OCI-LY1 (cell line): ENCODE data around the gene OR2L3.

Experiments
- H2AFZ ChIP-seq: fragments of 200-600 bp; sonication (generic), shearing (Covaris generic); 2 replicates; pipeline ENCODE4 v1.6.0; 2014; ENCODE audit warnings: antibody characterized with exemption, mild to moderate bottlenecking, low read length
- H3F3A ChIP-seq: fragments of 200-600 bp; sonication (generic), shearing (Covaris generic); 2 replicates; pipeline ENCODE4 v1.6.0; 2014; ENCODE audit warnings: mild to moderate bottlenecking, antibody characterized with exemption, low read length, moderate library complexity; ENCODE audit not compliant: insufficient read depth
- H3K27ac ChIP-seq: fragments of 200-600 bp; sonication (generic); 2 replicates; pipeline ENCODE4 v1.5.1; 2014; ENCODE audit warnings: low read length, mixed run types, mild to moderate bottlenecking, low read depth; ENCODE audit not compliant: poor library complexity, severe bottlenecking
- H3K27me3 ChIP-seq: fragments of 200-600 bp; sonication (generic); 2 replicates; pipeline ENCODE4 v1.6.0; 2014; ENCODE audit warnings: antibody characterized with exemption, mild to moderate bottlenecking, low read length, moderate library complexity; ENCODE audit not compliant: insufficient read depth
- H3K36me3 ChIP-seq: fragments of 200-600 bp; sonication (generic); 2 replicates; pipeline ENCODE4 v1.6.1; 2014; ENCODE audit warnings: mild to moderate bottlenecking, antibody characterized with exemption, low read length, moderate library complexity, mixed read lengths; ENCODE audit not compliant: insufficient read depth
- H3K4me1 ChIP-seq: fragments of 200-600 bp; sonication (generic); 2 replicates; pipeline ENCODE4 v1.5.1; 2014; ENCODE audit warnings: mild to moderate bottlenecking, low read length, moderate library complexity; ENCODE audit not compliant: insufficient read depth, severe bottlenecking
- H3K4me2 ChIP-seq: fragments of 200-600 bp; sonication (generic), shearing (Covaris generic); 2 replicates; pipeline ENCODE4 v1.6.1; 2014; ENCODE audit warnings: low read length
- H3K4me3 ChIP-seq: fragments of 200-600 bp; sonication (generic); 2 replicates; pipeline ENCODE4 v1.5.1; 2014; ENCODE audit warnings: low read length, low read depth, mild to moderate bottlenecking, mixed read lengths; ENCODE audit not compliant: poor library complexity, severe bottlenecking
- H3K79me2 ChIP-seq: fragments of 200-600 bp; shearing (Covaris generic); 2 replicates; pipeline ENCODE4 v1.6.1; 2016; ENCODE audit warnings: mixed run types, low read length, mixed read lengths; ENCODE audit not compliant: insufficient read depth
- H3K9ac ChIP-seq: fragments of 200-600 bp; sonication (generic), shearing (Covaris generic); 2 replicates; pipeline ENCODE4 v1.6.1; 2014; ENCODE audit warnings: mild to moderate bottlenecking, low read length, mixed read lengths
- H3K9me2 ChIP-seq: fragments of 200-600 bp; sonication (generic), shearing (Covaris generic); 2 replicates; pipeline ENCODE4 v1.6.1; 2014; ENCODE audit warnings: low read depth, mild to moderate bottlenecking, low read length, mixed read lengths
- H3K9me3 ChIP-seq: fragments of 200-600 bp; shearing (Covaris generic); 2 replicates; pipeline ENCODE4 v1.6.1; 2014; ENCODE audit warnings: low read length, mixed read lengths
- H4K20me1 ChIP-seq: fragments of 200-600 bp; sonication (generic), shearing (Covaris generic); 2 replicates; pipeline ENCODE4 v1.6.0; 2016; ENCODE audit warnings: mild to moderate bottlenecking, low read length; ENCODE audit not compliant: insufficient read depth
- CTCF ChIP-seq: fragments of 200-600 bp; sonication (generic), shearing (Covaris generic); IDR thresholded peaks from 2 replicates; pipeline ENCODE4 v1.5.1; 2017; ENCODE audit warnings: mild to moderate bottlenecking, antibody characterized with exemption, low read length, moderate library complexity, mixed read lengths
- EZH2 ChIP-seq: fragments of 200-600 bp; sonication (generic), shearing (Covaris generic); IDR thresholded peaks from 2 replicates; pipeline ENCODE4 v1.8.0; 2017; ENCODE audit warnings: borderline replicate concordance, mixed run types, mild to moderate bottlenecking, antibody characterized with exemption, low read length, moderate library complexity, mixed read lengths

Gene OR2L3

GRCh38 chr1:248007778-248008177 is 38.9 kb upstream of the OR2L3 start:
- no peaks in the 10 kb centered on the region for H3K27me3 ChIP-seq
- H3K27ac ChIP-seq = no peak overlapping the region
- TF ChIP-seq EZH2 (no peak), CTCF (no peak)
- no peaks in the 10 kb centered on the region for H3K79me2 ChIP-seq
- H3K9me2 ChIP-seq = no peaks in the 10 kb centered on the region
- no peak overlapping the region for H2AFZ ChIP-seq
- H3K4me2 ChIP-seq = no peak overlapping the region
- H3K4me3 ChIP-seq = no peak overlapping the region
- no peaks in the 10 kb centered on the region for H3K36me3 ChIP-seq
- no peak overlapping the region for H3K9ac ChIP-seq
- H3K9me3 ChIP-seq = peaks cover 2% of the 10 kb centered on the region; the same call in 1 of the 2 replicates
- H4K20me1 ChIP-seq = no peaks in the 10 kb centered on the region
- H3K4me1 ChIP-seq = no peaks in the 10 kb centered on the region
- H3F3A ChIP-seq = no peaks in the 10 kb centered on the region

- TF ChIP-seq CTCF (no peak), EZH2 (no peak)
- Histone ChIP-seq H3K27ac (no peak overlapping the region), H2AFZ (no peak overlapping the region), H4K20me1 (no peaks in the 10 kb centered on the region), H3K9me2 (no peaks in the 10 kb centered on the region), H3K4me2 (no peak overlapping the region), H3F3A (no peaks in the 10 kb centered on the region), H3K36me3 (no peaks in the 10 kb centered on the region), H3K9ac (no peak overlapping the region), H3K79me2 (no peaks in the 10 kb centered on the region), H3K9me3 (peaks cover 2% of the 10 kb centered on the region; the same call in 1 of the 2 replicates), H3K27me3 (no peaks in the 10 kb centered on the region), H3K4me3 (no peak overlapping the region), H3K4me1 (no peaks in the 10 kb centered on the region)
Observed at GRCh38 chr1:248009681-248010080, 37.0 kb upstream of the OR2L3 start.

GRCh38 chr1:248013229-248013710 is 33.4 kb upstream of the OR2L3 start, which contains the start of gene OR2L5:
OR2L5 (plus strand) TSS chr1:248013660; CDS start chr1:248021948, 8,288 bp downstream.
- peaks cover 2% of the 10 kb centered on the region; the same call in 1 of the 2 replicates for H3K9me3 ChIP-seq
- H3K36me3 ChIP-seq = no peaks in the 10 kb centered on the region
- H2AFZ ChIP-seq = no peak within 1 kb of the TSS
- no peak within 1 kb of the TSS for H3K4me3 ChIP-seq
- H3K27ac ChIP-seq = no peak within 1 kb of the TSS
- H3K27me3 ChIP-seq = no peaks in the 10 kb centered on the region
- no peak within 1 kb of the TSS for H3K4me2 ChIP-seq
- H4K20me1 ChIP-seq = no peaks in the 10 kb centered on the region
- no peaks in the 10 kb centered on the region for H3F3A ChIP-seq
- H3K79me2 ChIP-seq = no peaks in the 10 kb centered on the region
- no peak within 1 kb of the TSS for H3K9ac ChIP-seq
- H3K4me1 ChIP-seq = no peaks in the 10 kb centered on the region
- TF ChIP-seq EZH2 = no peak
- TF ChIP-seq CTCF = no peak
- H3K9me2 ChIP-seq = no peaks in the 10 kb centered on the region
